ENCODE results near the gene RIPOR2.
"Not testable (repeated sequence)": the region's sequence is repeated elsewhere in the genome, so short reads cannot be mapped to it uniquely, and the experiment has no call there.

The RIPOR2 gene

GRCh38 chr6:24797596-24798216, 138.1 kb downstream of the RIPOR2 start:
- DNase-seq: no peak

DNA sequence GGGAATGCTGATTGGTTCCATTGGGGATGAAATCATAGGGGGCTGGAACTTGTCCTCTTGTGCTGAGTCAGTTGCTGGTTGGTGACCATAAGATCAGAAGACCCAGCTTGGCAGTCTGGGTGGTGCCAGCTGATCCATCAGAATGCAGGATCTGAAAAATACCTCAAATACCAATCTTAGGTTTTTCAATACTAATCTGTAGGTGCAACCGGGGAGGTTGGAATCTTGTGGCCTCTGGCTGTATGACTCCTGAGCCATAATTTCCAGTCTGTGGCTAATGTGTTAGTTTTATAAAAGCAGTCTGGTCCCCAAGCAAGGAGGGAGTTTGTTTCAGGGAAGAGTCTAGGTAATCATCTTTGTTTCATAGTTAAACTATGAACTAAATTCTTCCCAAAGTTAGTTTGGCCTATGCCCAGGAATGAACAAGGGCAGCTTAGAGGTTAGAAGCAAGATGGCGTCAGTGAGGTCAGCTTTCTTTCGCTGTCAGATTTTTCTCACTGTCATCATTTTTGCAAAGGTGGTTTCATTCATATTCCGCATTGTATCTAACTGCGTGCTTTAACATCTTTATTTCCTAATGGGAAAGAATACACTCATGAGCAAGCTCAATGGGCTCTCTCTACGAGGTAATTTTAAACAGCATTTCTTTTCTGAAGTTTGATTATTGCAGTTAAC, 139.0 kb downstream of the RIPOR2 start:
- DNase-seq: no peak

- DNase-seq: no peak
These were observed 140.7 kb downstream of the RIPOR2 start for GRCh38 chr6:24795106-24795505.

- DNase-seq: no peak
These were observed 147.6 kb downstream of the RIPOR2 start for GRCh38 chr6:24788031-24788665.

DNA sequence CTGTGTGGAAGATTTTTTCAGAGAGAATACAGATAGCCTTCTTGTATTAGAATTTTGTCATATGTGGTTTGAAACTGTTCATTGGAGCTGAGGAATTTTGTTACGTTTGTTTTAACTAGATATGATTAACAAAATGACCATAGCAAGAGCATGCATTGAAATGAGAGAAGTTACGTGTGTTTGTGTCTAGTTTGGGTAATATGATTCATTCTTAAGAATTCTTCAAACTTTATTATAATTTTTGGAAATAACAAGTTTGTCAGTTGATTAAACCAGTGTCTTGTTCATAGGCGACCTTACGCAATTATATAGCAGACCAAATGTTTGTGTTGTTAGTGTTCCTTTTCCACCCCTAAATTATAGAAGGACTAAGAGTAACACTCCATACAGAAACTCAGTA, 155.6 kb downstream of the RIPOR2 start:
- no peak for DNase-seq

DNA sequence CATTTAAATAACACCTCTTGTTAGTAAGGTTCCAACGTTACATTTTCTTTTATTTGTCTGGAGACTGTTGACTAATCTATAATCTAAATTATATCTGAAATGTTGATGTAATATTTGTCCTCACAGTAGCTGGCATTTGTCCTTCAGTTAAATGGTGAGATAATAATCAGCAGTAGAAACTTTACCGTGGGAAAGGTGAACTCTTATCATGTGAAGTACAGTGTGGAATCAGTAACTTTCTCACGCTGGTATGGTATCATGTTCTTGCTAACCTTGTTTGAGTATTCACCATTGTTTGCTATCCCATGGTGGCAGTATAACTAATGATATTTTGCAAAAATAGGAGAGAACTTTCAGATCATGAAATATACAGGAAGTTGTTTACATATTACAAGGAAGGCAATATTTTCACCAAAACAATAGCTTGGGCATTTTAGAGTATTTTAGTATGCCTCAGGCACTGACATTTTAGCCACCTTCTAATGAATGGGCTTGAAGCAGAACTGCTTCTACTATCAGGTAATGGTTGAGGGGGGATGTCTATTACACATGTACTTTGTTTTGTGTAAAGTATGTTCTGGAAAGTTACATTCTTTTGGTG, 156.2 kb downstream of the RIPOR2 start:
- DNase-seq: no peak

- DNase-seq: no peak
These were observed 156.9 kb downstream of the RIPOR2 start for GRCh38 chr6:24778878-24779277.

GRCh38 chr6:24778121-24778520, 157.6 kb downstream of the RIPOR2 start:
- DNase-seq: no peak

- no peak for DNase-seq
These were observed 158.5 kb downstream of the RIPOR2 start for GRCh38 chr6:24777227-24777626.

DNA sequence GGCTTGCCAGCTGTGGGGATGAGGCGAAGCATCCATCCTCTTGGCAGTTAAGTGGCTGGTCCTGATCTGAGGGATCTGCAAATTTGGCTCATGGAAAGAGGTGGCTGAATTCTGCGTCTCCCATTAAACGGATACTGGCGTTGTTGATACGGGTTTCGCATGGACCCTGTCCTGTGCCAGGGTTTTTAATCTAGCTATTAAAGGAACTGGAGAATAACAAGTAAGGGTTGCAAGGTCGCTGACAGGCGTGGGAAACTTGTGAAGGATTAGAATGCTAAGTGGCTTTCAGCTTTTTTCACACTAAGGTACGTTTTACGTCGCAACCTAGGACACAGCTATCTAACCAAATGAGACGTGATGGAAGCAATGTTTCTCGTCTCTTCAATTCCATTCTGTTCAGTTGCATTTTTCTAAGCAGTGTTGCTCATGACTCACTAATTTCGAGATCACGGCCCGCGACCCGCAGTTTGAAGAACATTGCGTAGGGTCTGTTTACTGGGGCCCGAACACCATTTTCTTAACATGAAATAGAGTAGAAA, 160.2 kb downstream of the RIPOR2 start:
- peak; percentile 30 for DNase-seq

DNA sequence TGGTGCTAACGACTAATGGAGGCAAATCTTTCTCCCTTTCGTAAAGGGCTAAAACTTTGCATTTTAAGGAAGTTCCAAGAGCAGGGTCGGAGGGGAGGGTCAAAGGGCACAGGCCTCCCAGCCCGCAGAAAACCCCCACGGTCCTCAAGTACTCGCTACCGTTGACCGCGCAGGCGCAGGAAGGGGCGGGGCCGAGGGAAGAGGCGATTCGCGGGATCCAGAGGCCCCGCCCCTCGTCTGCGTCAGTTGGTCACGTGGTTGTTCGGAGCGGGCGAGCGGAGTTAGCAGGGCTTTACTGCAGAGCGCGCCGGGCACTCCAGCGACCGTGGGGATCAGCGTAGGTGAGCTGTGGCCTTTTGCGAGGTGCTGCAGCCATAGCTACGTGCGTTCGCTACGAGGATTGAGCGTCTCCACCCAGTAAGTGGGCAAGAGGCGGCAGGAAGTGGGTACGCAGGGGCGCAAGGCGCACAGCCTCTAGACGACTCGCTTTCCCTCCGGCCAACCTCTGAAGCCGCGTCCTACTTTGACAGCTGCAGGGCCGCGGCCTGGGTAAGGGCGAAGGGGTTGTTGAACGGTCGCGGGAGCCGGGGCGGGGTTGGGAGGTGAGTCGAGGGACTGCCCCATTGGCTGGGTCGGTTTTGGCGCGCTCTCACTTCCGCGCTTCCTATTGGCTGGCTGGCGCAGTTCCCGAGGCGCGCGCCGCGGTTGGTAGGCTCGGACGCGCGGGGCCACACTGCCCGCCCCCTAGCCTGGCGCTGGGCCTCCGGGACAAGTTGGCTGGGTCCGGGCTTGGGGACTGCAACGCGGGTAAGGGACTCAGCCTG, 160.9 kb downstream of the RIPOR2 start, which contains the start of gene GMNN:
Gene GMNN (plus strand): TSS at position 242 of the 824 bp plus-strand sequence. CDS start 2,310 bp downstream, outside the sequence.
- peak; percentile 100 for DNase-seq

- peak; percentile 73 for DNase-seq
These were observed 167.4 kb downstream of the RIPOR2 start for GRCh38 chr6:24768361-24768760.

- peak; percentile 67 for DNase-seq
These were observed 168.9 kb downstream of the RIPOR2 start for GRCh38 chr6:24766680-24767462.

- not testable (repeated sequence) for DNase-seq
These were observed 169.8 kb downstream of the RIPOR2 start for GRCh38 chr6:24765968-24766367.

- DNase-seq: not testable (repeated sequence)
These were observed 170.6 kb downstream of the RIPOR2 start for GRCh38 chr6:24764833-24765828.

GRCh38 chr6:24763578-24763977, 172.2 kb downstream of the RIPOR2 start:
- peak; percentile 23 for DNase-seq

- no peak for DNase-seq
These were observed 173.9 kb downstream of the RIPOR2 start for GRCh38 chr6:24761851-24762250.

DNA sequence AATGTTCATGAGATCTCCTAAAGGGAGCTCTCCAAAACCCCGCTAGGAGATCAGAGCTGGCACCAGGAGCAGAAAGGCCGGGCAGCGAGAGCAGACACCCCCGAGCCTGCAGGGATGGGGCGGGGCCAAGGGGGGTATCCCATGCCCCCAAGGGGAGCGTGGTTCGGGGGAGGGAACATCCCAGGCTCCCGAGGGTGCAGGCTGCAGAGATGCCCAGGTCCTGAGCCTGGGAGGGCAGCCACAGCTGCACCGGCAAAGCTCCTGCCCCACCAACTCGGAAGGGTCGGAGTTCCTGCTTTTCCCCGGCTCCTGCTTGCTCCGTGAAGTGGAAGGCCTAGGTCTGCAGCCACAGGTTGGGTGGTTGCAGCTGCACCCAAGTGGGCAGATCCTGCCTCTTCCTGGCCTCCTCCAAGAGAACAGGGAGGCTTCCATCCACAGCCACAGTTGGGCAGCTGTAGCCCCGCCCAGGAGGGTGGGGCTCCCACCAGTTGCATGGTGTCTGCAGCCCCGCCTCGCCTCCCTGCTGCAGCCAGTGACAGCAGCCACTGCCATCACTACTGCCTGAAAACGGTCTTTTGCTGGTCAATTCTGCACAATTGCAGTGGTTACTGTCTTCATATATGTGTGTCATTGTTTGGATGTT, 174.4 kb downstream of the RIPOR2 start:
- DNase-seq: peak; percentile 28

GRCh38 chr6:24760210-24760609, 175.6 kb downstream of the RIPOR2 start:
- no peak for DNase-seq

GRCh38 chr6:24759718-24760117, 176.0 kb downstream of the RIPOR2 start:
- DNase-seq: no peak

Data from RPMI8226 (cell line).